Liver (tissue), 3 donors: ENCODE measurements around the gene SLC12A2.

ENCODE experiments used
- CTCF ChIP-seq: fragments of 150-350 bp; IDR thresholded peaks from 2 replicates; pipeline ENCODE4 v1.5.1; 2017; ENCODE audit warnings: improper control_type of control experiment, low read depth, low read length; ENCODE audit not compliant: missing input control
- EGR1 ChIP-seq, 2 donors: IDR thresholded peaks; 2 replicates each; pipeline ENCODE4 v1.6.1; 2016 to 2018; ENCODE audit warnings: antibody characterized with exemption in 2 of 2, low read depth in 2 of 2
- FOXA1 ChIP-seq: IDR thresholded peaks from 2 replicates; pipeline ENCODE4 v1.6.1; 2016; ENCODE audit warnings: antibody characterized with exemption
- HNF4G ChIP-seq: IDR thresholded peaks from 2 replicates; pipeline ENCODE4 v1.6.1; 2016; ENCODE audit warnings: antibody characterized with exemption
- RAD21 ChIP-seq, 2 donors: IDR thresholded peaks; 2 replicates each; pipeline ENCODE4 v1.6.1; 2016; ENCODE audit warnings: antibody characterized with exemption in 2 of 2, mild to moderate bottlenecking in 2 of 2
- RXRA ChIP-seq, 2 donors: IDR thresholded peaks; 2 replicates each; pipeline ENCODE4 v1.6.1; 2017 to 2018; ENCODE audit warnings: antibody characterized with exemption in 2 of 2, mild to moderate bottlenecking in 1 of 2
- SP1 ChIP-seq: IDR thresholded peaks from 2 replicates; pipeline ENCODE4 v1.6.1; 2018; ENCODE audit warnings: antibody characterized with exemption, mild to moderate bottlenecking
- TAF1 ChIP-seq: conservative IDR thresholded peaks from 2 replicates; pipeline ENCODE4 v1.6.1; 2016; ENCODE audit warnings: antibody characterized with exemption, mild to moderate bottlenecking
- YY1 ChIP-seq: IDR thresholded peaks from 2 replicates; pipeline ENCODE4 v1.6.1; 2016; ENCODE audit warnings: antibody characterized with exemption, mild to moderate bottlenecking
- TF ChIP-seq, protein P1 (sequence below): IDR thresholded peaks from 2 replicates; pipeline ENCODE4 v1.6.1; 2016; ENCODE audit warnings: antibody characterized with exemption
- TF ChIP-seq, protein P2 (sequence below): IDR thresholded peaks from 2 replicates; pipeline ENCODE4 v1.6.1; 2016; ENCODE audit warnings: antibody characterized with exemption, mild to moderate bottlenecking
- donor health status: healthy.
- donor health status: healthy.

DNA sequence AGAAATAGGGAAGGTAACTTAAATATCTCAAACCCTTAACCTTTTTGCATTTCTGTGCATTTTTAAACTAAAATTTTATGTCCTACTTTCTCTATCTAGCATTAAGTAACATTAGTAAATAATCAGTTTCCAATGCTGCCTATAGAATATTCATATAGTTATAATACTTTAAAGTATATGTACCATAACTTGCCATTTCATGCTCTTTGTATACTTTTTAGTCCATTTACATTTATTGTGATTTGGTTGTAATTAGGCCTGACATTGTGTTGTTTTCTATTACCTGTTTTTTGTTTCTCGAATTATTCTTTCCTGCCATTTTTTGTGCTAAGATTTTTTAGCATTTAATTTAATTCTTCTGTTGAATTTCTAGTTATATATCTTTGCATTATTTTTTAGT is 13.7 kb downstream of the SLC12A2 start:
- TF ChIP-seq CTCF = no peak
- TF ChIP-seq, protein P1, sequence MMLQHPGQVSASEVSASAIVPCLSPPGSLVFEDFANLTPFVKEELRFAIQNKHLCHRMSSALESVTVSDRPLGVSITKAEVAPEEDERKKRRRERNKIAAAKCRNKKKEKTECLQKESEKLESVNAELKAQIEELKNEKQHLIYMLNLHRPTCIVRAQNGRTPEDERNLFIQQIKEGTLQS = no peak
- TF ChIP-seq YY1 = no peak
- TF ChIP-seq, protein P2, sequence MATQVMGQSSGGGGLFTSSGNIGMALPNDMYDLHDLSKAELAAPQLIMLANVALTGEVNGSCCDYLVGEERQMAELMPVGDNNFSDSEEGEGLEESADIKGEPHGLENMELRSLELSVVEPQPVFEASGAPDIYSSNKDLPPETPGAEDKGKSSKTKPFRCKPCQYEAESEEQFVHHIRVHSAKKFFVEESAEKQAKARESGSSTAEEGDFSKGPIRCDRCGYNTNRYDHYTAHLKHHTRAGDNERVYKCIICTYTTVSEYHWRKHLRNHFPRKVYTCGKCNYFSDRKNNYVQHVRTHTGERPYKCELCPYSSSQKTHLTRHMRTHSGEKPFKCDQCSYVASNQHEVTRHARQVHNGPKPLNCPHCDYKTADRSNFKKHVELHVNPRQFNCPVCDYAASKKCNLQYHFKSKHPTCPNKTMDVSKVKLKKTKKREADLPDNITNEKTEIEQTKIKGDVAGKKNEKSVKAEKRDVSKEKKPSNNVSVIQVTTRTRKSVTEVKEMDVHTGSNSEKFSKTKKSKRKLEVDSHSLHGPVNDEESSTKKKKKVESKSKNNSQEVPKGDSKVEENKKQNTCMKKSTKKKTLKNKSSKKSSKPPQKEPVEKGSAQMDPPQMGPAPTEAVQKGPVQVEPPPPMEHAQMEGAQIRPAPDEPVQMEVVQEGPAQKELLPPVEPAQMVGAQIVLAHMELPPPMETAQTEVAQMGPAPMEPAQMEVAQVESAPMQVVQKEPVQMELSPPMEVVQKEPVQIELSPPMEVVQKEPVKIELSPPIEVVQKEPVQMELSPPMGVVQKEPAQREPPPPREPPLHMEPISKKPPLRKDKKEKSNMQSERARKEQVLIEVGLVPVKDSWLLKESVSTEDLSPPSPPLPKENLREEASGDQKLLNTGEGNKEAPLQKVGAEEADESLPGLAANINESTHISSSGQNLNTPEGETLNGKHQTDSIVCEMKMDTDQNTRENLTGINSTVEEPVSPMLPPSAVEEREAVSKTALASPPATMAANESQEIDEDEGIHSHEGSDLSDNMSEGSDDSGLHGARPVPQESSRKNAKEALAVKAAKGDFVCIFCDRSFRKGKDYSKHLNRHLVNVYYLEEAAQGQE = no peak
- no peak for TF ChIP-seq TAF1
- no peak for TF ChIP-seq EGR1 (IDR thresholded peaks at IDR 0.05; ENCODE audit: low read depth in 2 of 2)
- no peak for TF ChIP-seq SP1
- TF ChIP-seq FOXA1 = no peak
- no peak for TF ChIP-seq RAD21 (IDR thresholded peaks at IDR 0.05)
- no peak for TF ChIP-seq RXRA (IDR thresholded peaks at IDR 0.05)
- no peak for TF ChIP-seq HNF4G
